Endothelial cell of umbilical vein (primary cell): ENCODE measurements around the gene LRFN5. TPM values are rescaled to one million over a fixed set of nuclear protein-coding genes. Genes with fewer than 3 reads are reported as not detected.

Source experiments
- BruUV-seq: library from RNA; stranded (reverse); fragments of 400-500 nt; replicated peaks from 2 replicates; lab custom pipeline; 2021; lab: Mats Ljungman, UMichigan
- CTCF ChIA-PET: fragments of 300-600, 350-600 bp; sonication (Branson Sonifier 250); formaldehyde crosslinking; loops from one replicate; lab custom pipeline; 2021; ENCODE audit warnings: antibody characterized with exemption, inconsistent platforms; lab: Charles Lee
- POLR2A ChIA-PET: fragments of 300-600, 350-600 bp; sonication (Branson Sonifier 250); formaldehyde crosslinking; loops from one replicate; lab custom pipeline; 2021; ENCODE audit warnings: antibody characterized with exemption, inconsistent platforms; lab: Charles Lee
- DNase-seq: peaks from one replicate; pipeline ENCODE4 v3.0.0-alpha.2; 2011; ENCODE audit warnings: low read depth, low spot score
- FAIRE-seq: peaks from 2 replicates; lab custom pipeline; 2011; peaks lifted over from hg19 to GRCh38; lab: Jason Lieb, UNC
- H2AFZ ChIP-seq: 2 replicates; pipeline ENCODE4 v1.6.0; 2012; ENCODE audit warnings: low read depth, low read length, control low read depth, inconsistent platforms
- H3K27ac ChIP-seq: 2 replicates; pipeline ENCODE4 v1.5.1; 2011; ENCODE audit warnings: low read depth, mild to moderate bottlenecking, control low read depth, low read length, moderate library complexity; ENCODE audit not compliant: insufficient read depth
- H3K27me3 ChIP-seq, 2 experiments: 2 replicates each; pipeline versions ENCODE4 v1.6.0 to v1.6.1; 2011; ENCODE audit warnings: low read length in 2 of 2, mixed read lengths in 1 of 2; ENCODE audit not compliant: control insufficient read depth in 2 of 2, insufficient read depth in 2 of 2
- H3K36me3 ChIP-seq, 2 experiments: 2 replicates in 1 of 2; 3 replicates in 1 of 2; pipeline ENCODE4 v1.5.1; 2011; ENCODE audit warnings: low read length in 2 of 2, mild to moderate bottlenecking in 1 of 2, moderate library complexity in 1 of 2; ENCODE audit not compliant: control insufficient read depth in 2 of 2, insufficient read depth in 2 of 2; ENCODE audit errors: extremely low read depth in 1 of 2
- H3K4me1 ChIP-seq: 3 replicates; pipeline ENCODE4 v1.5.1; 2011; ENCODE audit warnings: mild to moderate bottlenecking, low read length; ENCODE audit not compliant: control insufficient read depth, insufficient read depth; ENCODE audit errors: extremely low read depth
- H3K4me2 ChIP-seq: 2 replicates; pipeline ENCODE4 v1.6.1; 2011; ENCODE audit warnings: low read length, control low read depth, mixed read lengths; ENCODE audit not compliant: insufficient read depth
- H3K4me3 ChIP-seq, 3 experiments: fragments of 200-600 bp in 1 of 3; sonication (generic), shearing (Covaris generic) in 1 of 3; replicated peaks in 1 of 3; 2 replicates each; pipeline ENCODE4 v1.5.1; 2011 to 2016; ENCODE audit warnings: control low read depth in 3 of 3, low read length in 3 of 3, mild to moderate bottlenecking in 2 of 3, inconsistent platforms in 1 of 3, low read depth in 1 of 3, moderate library complexity in 1 of 3; ENCODE audit not compliant: insufficient read depth in 1 of 3
- H3K79me2 ChIP-seq: 2 replicates; pipeline ENCODE4 v1.6.0; 2012; ENCODE audit warnings: low read length, inconsistent platforms; ENCODE audit not compliant: control insufficient read depth, insufficient read depth
- H3K9ac ChIP-seq: replicated peaks from 2 replicates; pipeline ENCODE3; 2011; ENCODE audit warnings: low read length, control low read depth; ENCODE audit not compliant: insufficient read depth; ENCODE audit errors: extremely low read depth
- H3K9me1 ChIP-seq: replicated peaks from 3 replicates; pipeline ENCODE4 v1.6.0; 2011; ENCODE audit warnings: mild to moderate bottlenecking, low read length; ENCODE audit not compliant: control insufficient read depth, insufficient read depth; ENCODE audit errors: extremely low read depth
- H3K9me3 ChIP-seq: replicated peaks from 2 replicates; pipeline ENCODE4 v1.5.1; 2012; ENCODE audit warnings: low read length, inconsistent platforms; ENCODE audit not compliant: control insufficient read depth, insufficient read depth
- H4K20me1 ChIP-seq: replicated peaks from 2 replicates; pipeline ENCODE3; 2011; ENCODE audit warnings: mild to moderate bottlenecking, low read length; ENCODE audit not compliant: control insufficient read depth, insufficient read depth; ENCODE audit errors: extremely low read depth
- EZH2 ChIP-seq: IDR thresholded peaks from 2 replicates; pipeline ENCODE4 v1.6.1; 2012; ENCODE audit warnings: borderline replicate concordance, low read depth, mild to moderate bottlenecking, moderate library complexity, low read length, inconsistent platforms; ENCODE audit not compliant: severe bottlenecking
- FOS ChIP-seq: IDR thresholded peaks from 2 replicates; pipeline ENCODE4 v1.6.1; 2011; ENCODE audit warnings: mild to moderate bottlenecking, low read length, moderate library complexity, borderline replicate concordance; ENCODE audit not compliant: insufficient read depth
- GATA2 ChIP-seq: IDR thresholded peaks from 2 replicates; pipeline ENCODE4 v1.7.0; 2011; ENCODE audit warnings: low read depth, mild to moderate bottlenecking, moderate library complexity, mixed read lengths, low read length; ENCODE audit not compliant: insufficient read length, insufficient read depth
- JUN ChIP-seq: IDR thresholded peaks from 2 replicates; pipeline ENCODE4 v1.6.1; 2011; ENCODE audit warnings: borderline replicate concordance, low read depth; ENCODE audit not compliant: insufficient read length, insufficient read depth
- MYC ChIP-seq: IDR thresholded peaks from one replicate; pipeline ENCODE4 v1.6.1; 2011; ENCODE audit warnings: mild to moderate bottlenecking, low read depth, low read length
- POLR2A ChIP-seq: IDR thresholded peaks from 2 replicates; pipeline ENCODE4 v1.6.1; 2012; ENCODE audit warnings: low read depth, mild to moderate bottlenecking, control low read depth, low read length
- POLR2AphosphoS5 ChIP-seq: IDR thresholded peaks from 2 replicates; pipeline ENCODE4 v1.6.1; 2012; ENCODE audit warnings: low read depth, mild to moderate bottlenecking, control low read depth, low read length, moderate library complexity; ENCODE audit not compliant: insufficient read depth
- dilution Hi-C: fragments of 300-500 bp; cut with MboI; formaldehyde crosslinking; loops from one replicate; pipeline ENCODE4 v1.15.0; 2019; ENCODE audit warnings: low sequenced_read_pairs; ENCODE audit not compliant: extremely low pct_ligation_motif_present
- intact Hi-C: fragments of 100-400 bp; cut with micrococcal nuclease; formaldehyde crosslinking; loops from one replicate; pipeline ENCODE4 v1.10.0; 2022
- polyA plus RNA-seq, 4 experiments: library from polyadenylated mRNA; depleted of rRNA in 3 of 4; stranded (reverse) in 3 of 4; unstranded in 1 of 4; fragments of >200 nt; gene quantifications; 2 replicates each; pipeline versions ENCODE4 v1.2.1 to v1.2.3, GENCODE V29; 2011 to 2012; ENCODE audit warnings: missing spikeins in 1 of 4
- total RNA-seq: library from RNA; stranded (reverse); gene quantifications from 2 replicates; pipeline ENCODE4 v1.2.3, GENCODE V29; 2021
- TF ChIP-seq, protein P1 (sequence below), 2 donors: IDR thresholded peaks; 1 replicate in 1 of 2; 2 replicates in 1 of 2; pipeline ENCODE4 v1.5.1; 2011; ENCODE audit warnings: low read length in 2 of 2, mild to moderate bottlenecking in 2 of 2, moderate library complexity in 2 of 2, control low read depth in 1 of 2, inconsistent platforms in 1 of 2, low read depth in 1 of 2; ENCODE audit not compliant: insufficient read depth in 1 of 2; ENCODE audit errors: extremely low read depth in 1 of 2
- TF ChIP-seq, protein P2 (sequence below): IDR thresholded peaks from 2 replicates; pipeline ENCODE4 v1.6.1; 2011; ENCODE audit not compliant: insufficient read depth, insufficient read length

LRFN5 gene
- total and polyA plus RNA-seq, 2 donors (not counting 3 experiments of a cell fraction or from before 2014, with no cell fraction given), result not detected

DNA sequence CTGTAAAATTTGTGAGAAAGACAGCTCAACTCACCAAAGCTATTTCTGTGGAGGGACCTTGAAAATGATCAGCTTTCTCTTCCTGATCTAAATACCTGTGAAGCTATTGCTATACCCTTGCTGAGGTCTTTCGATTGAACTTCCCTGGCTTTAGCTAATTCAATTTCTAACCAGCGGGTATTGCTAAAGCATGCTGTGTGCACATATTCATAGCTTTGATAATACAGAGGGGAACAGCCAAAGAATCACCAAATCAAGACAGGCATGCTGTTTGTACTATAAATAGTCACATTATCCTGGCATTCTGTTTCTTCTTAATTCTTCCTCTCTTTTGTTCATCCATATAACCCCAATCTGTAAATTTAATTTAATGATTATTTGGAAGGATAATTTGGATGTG, 233.0 kb downstream of the LRFN5 start:
- Histone ChIP-seq H3K79me2 (no peaks in the 10 kb centered on the region), H3K9me1 (no peaks in the 10 kb centered on the region), H3K36me3 (no peaks in the 10 kb centered on the region), H3K9ac (no peak overlapping the region), H3K9me3 (no peaks in the 10 kb centered on the region), H3K4me1 (no peaks in the 10 kb centered on the region), H3K27me3 (no peaks in the 10 kb centered on the region), H2AFZ (no peak overlapping the region), H3K27ac (no peak overlapping the region), H4K20me1 (no peaks in the 10 kb centered on the region), H3K4me3 (no peak overlapping the region), H3K4me2 (no peak overlapping the region)
- POLR2A ChIA-PET, result no interaction called here
- DNase-seq (no peak), FAIRE-seq (no peak)
- intact Hi-C loops, result no loop called here
- dilution Hi-C loops, result no loop called here
- CTCF ChIA-PET, result no interaction called here
- no TSS peak for BruUV-seq
- TF ChIP-seq, protein P1, sequence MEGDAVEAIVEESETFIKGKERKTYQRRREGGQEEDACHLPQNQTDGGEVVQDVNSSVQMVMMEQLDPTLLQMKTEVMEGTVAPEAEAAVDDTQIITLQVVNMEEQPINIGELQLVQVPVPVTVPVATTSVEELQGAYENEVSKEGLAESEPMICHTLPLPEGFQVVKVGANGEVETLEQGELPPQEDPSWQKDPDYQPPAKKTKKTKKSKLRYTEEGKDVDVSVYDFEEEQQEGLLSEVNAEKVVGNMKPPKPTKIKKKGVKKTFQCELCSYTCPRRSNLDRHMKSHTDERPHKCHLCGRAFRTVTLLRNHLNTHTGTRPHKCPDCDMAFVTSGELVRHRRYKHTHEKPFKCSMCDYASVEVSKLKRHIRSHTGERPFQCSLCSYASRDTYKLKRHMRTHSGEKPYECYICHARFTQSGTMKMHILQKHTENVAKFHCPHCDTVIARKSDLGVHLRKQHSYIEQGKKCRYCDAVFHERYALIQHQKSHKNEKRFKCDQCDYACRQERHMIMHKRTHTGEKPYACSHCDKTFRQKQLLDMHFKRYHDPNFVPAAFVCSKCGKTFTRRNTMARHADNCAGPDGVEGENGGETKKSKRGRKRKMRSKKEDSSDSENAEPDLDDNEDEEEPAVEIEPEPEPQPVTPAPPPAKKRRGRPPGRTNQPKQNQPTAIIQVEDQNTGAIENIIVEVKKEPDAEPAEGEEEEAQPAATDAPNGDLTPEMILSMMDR (IDR thresholded peaks at IDR 0.05; ENCODE audit: extremely low read depth in 1 of 2, insufficient read depth in 1 of 2, low read depth in 1 of 2, low read length in 2 of 2), result no peak
- TF ChIP-seq POLR2A, result no peak
- TF ChIP-seq, protein P2, sequence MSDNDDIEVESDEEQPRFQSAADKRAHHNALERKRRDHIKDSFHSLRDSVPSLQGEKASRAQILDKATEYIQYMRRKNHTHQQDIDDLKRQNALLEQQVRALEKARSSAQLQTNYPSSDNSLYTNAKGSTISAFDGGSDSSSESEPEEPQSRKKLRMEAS, result no peak
- TF ChIP-seq JUN, result no peak
- TF ChIP-seq FOS, result no peak
- TF ChIP-seq MYC, result no peak
- TF ChIP-seq POLR2AphosphoS5, result no peak
- TF ChIP-seq GATA2, result no peak
- no peak for TF ChIP-seq EZH2
